Sigmoid colon (tissue), 4 donors: ENCODE results near the gene CSH1.

Experiments used
- CTCF ChIP-seq, 4 experiments: fragments of 450-650 bp in 3 of 4; fragments of 200-600 bp in 1 of 4; IDR thresholded peaks; one replicate each; pipeline ENCODE4 v1.5.1; 2016 to 2019; ENCODE audit warnings: antibody characterized with exemption in 4 of 4, mild to moderate bottlenecking in 3 of 4, moderate library complexity in 2 of 4
- POLR2AphosphoS5 ChIP-seq, 4 donors: sonication (generic); formaldehyde crosslinking; IDR thresholded peaks; one replicate each; pipeline ENCODE4 v1.6.1; 2017; ENCODE audit warnings: antibody characterized with exemption in 4 of 4

GRCh38 chr17:63919311-63919723 is 22.9 kb upstream of the CSH1 start:
- TF ChIP-seq CTCF (IDR thresholded peaks at IDR 0.05) (peak; percentile 74 to 94 (median 90)), POLR2AphosphoS5 (IDR thresholded peaks at IDR 0.05) (no peak)
